HL-60 (cell line): ENCODE data around the gene ITGA5.

Source experiments
- DNase-seq, 2 experiments: peaks; one replicate each; pipeline ENCODE4 v3.0.0-alpha.2; 2010 to 2020; ENCODE audit warnings: low read depth in 1 of 2, low spot score in 1 of 2
- H3K27ac ChIP-seq: fragments of 250-450 bp; sonication (Bioruptor Pico); replicated peaks from 2 replicates; pipeline ENCODE4 v1.5.1; 2020; ENCODE audit warnings: mild to moderate bottlenecking, moderate library complexity
- H3K27me3 ChIP-seq: fragments of 250-450 bp; sonication (Bioruptor Pico); 2 replicates; pipeline ENCODE4 v1.5.1; 2021; ENCODE audit warnings: mild to moderate bottlenecking, moderate library complexity; ENCODE audit not compliant: insufficient read depth, poor library complexity, severe bottlenecking
- H3K4me3 ChIP-seq: replicated peaks from 2 replicates; pipeline ENCODE4 v1.5.1; 2011; ENCODE audit warnings: mild to moderate bottlenecking, control low read depth, low read length; ENCODE audit not compliant: insufficient read depth
- GABPA ChIP-seq: IDR thresholded peaks from 2 replicates; pipeline ENCODE4 v1.6.1; 2012; ENCODE audit warnings: low read depth
- POLR2AphosphoS5 ChIP-seq: IDR thresholded peaks from 2 replicates; pipeline ENCODE4 v1.6.1; 2012; ENCODE audit warnings: low read depth
- SPI1 ChIP-seq: IDR thresholded peaks from 2 replicates; pipeline ENCODE4 v1.6.1; 2012; ENCODE audit warnings: low read depth, mild to moderate bottlenecking, borderline replicate concordance
- TF ChIP-seq, protein P1 (sequence below): IDR thresholded peaks from one replicate; pipeline ENCODE4 v1.5.1; 2011; ENCODE audit warnings: low read length, control low read depth, inconsistent platforms; ENCODE audit not compliant: insufficient read depth
- TF ChIP-seq, protein P2 (sequence below): IDR thresholded peaks from 2 replicates; pipeline ENCODE4 v1.6.1; 2012; ENCODE audit warnings: low read depth; ENCODE audit not compliant: insufficient replicate concordance

ITGA5 gene

GRCh38 chr12:54443446-54443845 lies 24.4 kb upstream of the ITGA5 start:
- H3K27me3 ChIP-seq: no peaks in the 10 kb centered on the region
- H3K27ac ChIP-seq: no peak overlapping the region
- no peak overlapping the region for H3K4me3 ChIP-seq
- TF ChIP-seq POLR2AphosphoS5 (no peak), SPI1 (no peak), GABPA (no peak)
- TF ChIP-seq, protein P1, sequence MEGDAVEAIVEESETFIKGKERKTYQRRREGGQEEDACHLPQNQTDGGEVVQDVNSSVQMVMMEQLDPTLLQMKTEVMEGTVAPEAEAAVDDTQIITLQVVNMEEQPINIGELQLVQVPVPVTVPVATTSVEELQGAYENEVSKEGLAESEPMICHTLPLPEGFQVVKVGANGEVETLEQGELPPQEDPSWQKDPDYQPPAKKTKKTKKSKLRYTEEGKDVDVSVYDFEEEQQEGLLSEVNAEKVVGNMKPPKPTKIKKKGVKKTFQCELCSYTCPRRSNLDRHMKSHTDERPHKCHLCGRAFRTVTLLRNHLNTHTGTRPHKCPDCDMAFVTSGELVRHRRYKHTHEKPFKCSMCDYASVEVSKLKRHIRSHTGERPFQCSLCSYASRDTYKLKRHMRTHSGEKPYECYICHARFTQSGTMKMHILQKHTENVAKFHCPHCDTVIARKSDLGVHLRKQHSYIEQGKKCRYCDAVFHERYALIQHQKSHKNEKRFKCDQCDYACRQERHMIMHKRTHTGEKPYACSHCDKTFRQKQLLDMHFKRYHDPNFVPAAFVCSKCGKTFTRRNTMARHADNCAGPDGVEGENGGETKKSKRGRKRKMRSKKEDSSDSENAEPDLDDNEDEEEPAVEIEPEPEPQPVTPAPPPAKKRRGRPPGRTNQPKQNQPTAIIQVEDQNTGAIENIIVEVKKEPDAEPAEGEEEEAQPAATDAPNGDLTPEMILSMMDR: no peak
- TF ChIP-seq, protein P2, sequence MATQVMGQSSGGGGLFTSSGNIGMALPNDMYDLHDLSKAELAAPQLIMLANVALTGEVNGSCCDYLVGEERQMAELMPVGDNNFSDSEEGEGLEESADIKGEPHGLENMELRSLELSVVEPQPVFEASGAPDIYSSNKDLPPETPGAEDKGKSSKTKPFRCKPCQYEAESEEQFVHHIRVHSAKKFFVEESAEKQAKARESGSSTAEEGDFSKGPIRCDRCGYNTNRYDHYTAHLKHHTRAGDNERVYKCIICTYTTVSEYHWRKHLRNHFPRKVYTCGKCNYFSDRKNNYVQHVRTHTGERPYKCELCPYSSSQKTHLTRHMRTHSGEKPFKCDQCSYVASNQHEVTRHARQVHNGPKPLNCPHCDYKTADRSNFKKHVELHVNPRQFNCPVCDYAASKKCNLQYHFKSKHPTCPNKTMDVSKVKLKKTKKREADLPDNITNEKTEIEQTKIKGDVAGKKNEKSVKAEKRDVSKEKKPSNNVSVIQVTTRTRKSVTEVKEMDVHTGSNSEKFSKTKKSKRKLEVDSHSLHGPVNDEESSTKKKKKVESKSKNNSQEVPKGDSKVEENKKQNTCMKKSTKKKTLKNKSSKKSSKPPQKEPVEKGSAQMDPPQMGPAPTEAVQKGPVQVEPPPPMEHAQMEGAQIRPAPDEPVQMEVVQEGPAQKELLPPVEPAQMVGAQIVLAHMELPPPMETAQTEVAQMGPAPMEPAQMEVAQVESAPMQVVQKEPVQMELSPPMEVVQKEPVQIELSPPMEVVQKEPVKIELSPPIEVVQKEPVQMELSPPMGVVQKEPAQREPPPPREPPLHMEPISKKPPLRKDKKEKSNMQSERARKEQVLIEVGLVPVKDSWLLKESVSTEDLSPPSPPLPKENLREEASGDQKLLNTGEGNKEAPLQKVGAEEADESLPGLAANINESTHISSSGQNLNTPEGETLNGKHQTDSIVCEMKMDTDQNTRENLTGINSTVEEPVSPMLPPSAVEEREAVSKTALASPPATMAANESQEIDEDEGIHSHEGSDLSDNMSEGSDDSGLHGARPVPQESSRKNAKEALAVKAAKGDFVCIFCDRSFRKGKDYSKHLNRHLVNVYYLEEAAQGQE: no peak
- DNase-seq: no peak

DNA sequence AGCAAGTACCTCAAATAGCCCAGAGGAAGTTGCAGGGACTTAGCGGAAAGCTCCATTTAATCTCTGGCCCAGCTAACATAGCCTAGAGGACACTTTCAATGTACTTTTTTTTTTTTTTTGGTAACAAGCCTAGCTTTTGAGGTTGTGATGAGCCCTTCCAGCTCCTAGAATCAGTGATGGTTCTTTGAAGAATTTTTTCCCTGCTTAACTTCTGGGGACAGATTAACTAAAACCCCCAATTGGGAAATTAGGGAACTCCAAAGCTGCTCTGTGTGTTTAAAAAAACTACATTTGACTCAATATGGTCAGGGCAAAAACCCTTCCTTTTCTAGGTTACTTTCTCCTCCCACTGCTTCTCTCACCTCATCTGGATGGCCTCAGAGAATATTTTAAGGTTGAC lies 23.9 kb upstream of the ITGA5 start:
- Histone ChIP-seq H3K27me3 (no peaks in the 10 kb centered on the region), H3K27ac (no peak overlapping the region), H3K4me3 (no peak overlapping the region)
- peak in 1 of 2 experiments; percentile 6 for DNase-seq
- TF ChIP-seq, protein P2: no peak
- TF ChIP-seq GABPA: no peak
- TF ChIP-seq POLR2AphosphoS5: no peak
- TF ChIP-seq, protein P1: no peak
- TF ChIP-seq SPI1: no peak

GRCh38 chr12:54442099-54442498 lies 23.0 kb upstream of the ITGA5 start:
- Histone ChIP-seq H3K27me3 (no peaks in the 10 kb centered on the region), H3K4me3 (no peak overlapping the region), H3K27ac (no peak overlapping the region)
- TF ChIP-seq POLR2AphosphoS5 (no peak), SPI1 (no peak), GABPA (no peak)
- TF ChIP-seq, protein P1: no peak
- TF ChIP-seq, protein P2: no peak
- DNase-seq: no peak
